ENCODE data around the gene DCAF6. TPM values are rescaled to one million over a fixed set of nuclear protein-coding genes. Genes with fewer than 3 reads are reported as not detected.

The DCAF6 gene
- total RNA-seq, 3 donors from 2014 or later: 76.7 to 95.7 (median 84.7) TPM

GRCh38 chr1:168083456-168084325 lies 147.2 kb downstream of the DCAF6 start:
- intact Hi-C loops (cut with DNase I; ENCODE audit: low total_unique reads): no loop called here
- no peaks in the 10 kb centered on the region for H3K9me3 ChIP-seq
- no peak for TF ChIP-seq POLR2AphosphoS5 (IDR thresholded peaks at IDR 0.05)
- TF ChIP-seq POLR2A (IDR thresholded peaks at IDR 0.05): no peak
- no peak for TF ChIP-seq CTCF (IDR thresholded peaks at IDR 0.05)
- no peak for DNase-seq (ENCODE audit: low spot score in 2 of 2)
- no peak overlapping the region for H3K4me3 ChIP-seq
- H3K36me3 ChIP-seq: no peaks in the 10 kb centered on the region
- H3K27me3 ChIP-seq: no peaks in the 10 kb centered on the region
- no peak overlapping the region for H3K27ac ChIP-seq
- H3K4me1 ChIP-seq: no peaks in the 10 kb centered on the region

- Histone ChIP-seq H3K36me3 (no peaks in the 10 kb centered on the region), H3K27me3 (no peaks in the 10 kb centered on the region), H3K9me3 (no peaks in the 10 kb centered on the region), H3K27ac (peak overlapping the region in 1 of 2 donors; percentile 42), H3K4me3 (no peak overlapping the region), H3K4me1 (no peaks in the 10 kb centered on the region)
- no peak for DNase-seq (ENCODE audit: low spot score in 2 of 2)
- intact Hi-C loops (cut with DNase I; ENCODE audit: low total_unique reads): no loop called here
- TF ChIP-seq CTCF (IDR thresholded peaks at IDR 0.05): peak; percentile 34 to 61 (median 40)
- TF ChIP-seq POLR2AphosphoS5 (IDR thresholded peaks at IDR 0.05): no peak
Measured at GRCh38 chr1:168084396-168085231, 148.1 kb downstream of the DCAF6 start.

- peak overlapping the region in 1 of 3 donors; percentile 19 for H3K4me3 ChIP-seq
- no peaks in the 10 kb centered on the region for H3K4me1 ChIP-seq
- intact Hi-C loops (cut with DNase I; ENCODE audit: low total_unique reads): no loop called here
- no peak for DNase-seq (ENCODE audit: low spot score in 2 of 2)
- H3K36me3 ChIP-seq: no peaks in the 10 kb centered on the region
- TF ChIP-seq POLR2A (IDR thresholded peaks at IDR 0.05): no peak
- no peak for TF ChIP-seq POLR2AphosphoS5 (IDR thresholded peaks at IDR 0.05)
- TF ChIP-seq CTCF (IDR thresholded peaks at IDR 0.05): no peak
- H3K9me3 ChIP-seq: no peaks in the 10 kb centered on the region
- H3K27me3 ChIP-seq: no peaks in the 10 kb centered on the region
- H3K27ac ChIP-seq: peak overlapping the region in 1 of 2 donors; percentile 75
Measured at GRCh38 chr1:168085401-168085872, 149.0 kb downstream of the DCAF6 start.

GRCh38 chr1:168086438-168086837 lies 150.0 kb downstream of the DCAF6 start:
- no peaks in the 10 kb centered on the region for H3K4me1 ChIP-seq
- H3K36me3 ChIP-seq: no peaks in the 10 kb centered on the region
- no peak overlapping the region for H3K27ac ChIP-seq
- H3K9me3 ChIP-seq: no peaks in the 10 kb centered on the region
- H3K27me3 ChIP-seq: no peaks in the 10 kb centered on the region
- H3K4me3 ChIP-seq: no peak overlapping the region
- intact Hi-C loops (cut with DNase I; ENCODE audit: low total_unique reads): no loop called here
- DNase-seq (ENCODE audit: low spot score in 2 of 2): no peak
- TF ChIP-seq POLR2AphosphoS5 (IDR thresholded peaks at IDR 0.05) (no peak), CTCF (IDR thresholded peaks at IDR 0.05) (no peak), POLR2A (IDR thresholded peaks at IDR 0.05) (no peak)
